ENCODE measurements around the gene NRP2. TPM values are rescaled to one million over a fixed set of nuclear protein-coding genes. Genes with fewer than 3 reads are reported as not detected.

NRP2 gene
- total RNA-seq, 4 donors from 2014 or later = 128 to 196 (median 176) TPM

- no peak overlapping the region for H3K4me3 ChIP-seq
- no peaks in the 10 kb centered on the region for H3K9me3 ChIP-seq
- 73 to 74% methylated on average over 20 of the region's 20 CpGs for WGBS, 2 donors
- no peak for DNase-seq (ENCODE audit: low spot score in 2 of 2)
- peaks cover 0 to 98% (median 61%) of the 10 kb centered on the region in 4 donors for H3K4me1 ChIP-seq
- peak overlapping the region in 2 of 4 donors; percentile 79 to 84 for H3K27ac ChIP-seq
- no peak for TF ChIP-seq EP300 (IDR thresholded peaks at IDR 0.05)
- peak in 2 of 5 experiments; percentile 15 to 23 for TF ChIP-seq CTCF (IDR thresholded peaks at IDR 0.05)
- TF ChIP-seq POLR2A (IDR thresholded peaks at IDR 0.05) = no peak
- H3K27me3 ChIP-seq = no peaks in the 10 kb centered on the region
- H3K36me3 ChIP-seq = peaks cover 0 to 25% (median 0%) of the 10 kb centered on the region in 3 donors
Observed at GRCh38 chr2:205715831-205716525, 33.7 kb downstream of the NRP2 start.

GRCh38 chr2:205717175-205717846, 35.0 kb downstream of the NRP2 start:
- no peaks in the 10 kb centered on the region for H3K9me3 ChIP-seq
- H3K27ac ChIP-seq = peak overlapping the region in 2 of 4 donors; percentile 62 to 84
- TF ChIP-seq POLR2A (IDR thresholded peaks at IDR 0.05) = no peak
- TF ChIP-seq CTCF (IDR thresholded peaks at IDR 0.05) = no peak
- no peak for TF ChIP-seq EP300 (IDR thresholded peaks at IDR 0.05)
- no peaks in the 10 kb centered on the region for H3K27me3 ChIP-seq
- H3K4me3 ChIP-seq = no peak overlapping the region
- 48 to 52% methylated on average over 10 of the region's 10 CpGs for WGBS, 2 donors
- H3K36me3 ChIP-seq = peaks cover 0 to 26% (median 0%) of the 10 kb centered on the region in 3 donors
- H3K4me1 ChIP-seq = peaks cover 0 to 99% (median 63%) of the 10 kb centered on the region in 4 donors
- DNase-seq (ENCODE audit: low spot score in 2 of 2) = no peak

GRCh38 chr2:205717999-205718398, 35.7 kb downstream of the NRP2 start:
- WGBS, 2 donors = 61 to 67% methylated on average over 3 of the region's 3 CpGs
- Histone ChIP-seq H3K4me1 (peaks cover 0 to 99% (median 65%) of the 10 kb centered on the region in 4 donors), H3K27ac (peak overlapping the region in 2 of 4 donors; percentile 15 to 49)

GRCh38 chr2:205719847-205720246, 37.5 kb downstream of the NRP2 start:
- Histone ChIP-seq H3K4me1 (peaks cover 0 to 94% (median 52%) of the 10 kb centered on the region in 4 donors), H3K4me3 (no peak overlapping the region), H3K27me3 (no peaks in the 10 kb centered on the region), H3K9me3 (no peaks in the 10 kb centered on the region), H3K27ac (peak overlapping the region in 2 of 4 donors; percentile 52 to 80), H3K36me3 (peaks cover 0 to 41% (median 0%) of the 10 kb centered on the region in 3 donors)
- DNase-seq (ENCODE audit: low spot score in 2 of 2) = no peak
- 47 to 63% methylated on average over 4 of the region's 4 CpGs for WGBS, 2 donors
- TF ChIP-seq CTCF (IDR thresholded peaks at IDR 0.05) = no peak
- no peak for TF ChIP-seq POLR2A (IDR thresholded peaks at IDR 0.05)
- TF ChIP-seq EP300 (IDR thresholded peaks at IDR 0.05) = no peak

More at GRCh38 chr2:205717999-205718398, 35.7 kb downstream of the NRP2 start:
- Histone ChIP-seq H3K36me3 (peaks cover 0 to 29% (median 0%) of the 10 kb centered on the region in 3 donors), H3K4me3 (no peak overlapping the region), H3K9me3 (no peaks in the 10 kb centered on the region), H3K27me3 (no peaks in the 10 kb centered on the region)
- DNase-seq (ENCODE audit: low spot score in 2 of 2) = no peak
- TF ChIP-seq POLR2A (IDR thresholded peaks at IDR 0.05) (no peak), EP300 (IDR thresholded peaks at IDR 0.05) (no peak), CTCF (IDR thresholded peaks at IDR 0.05) (no peak)

GRCh38 chr2:205720451-205720902, 38.2 kb downstream of the NRP2 start:
- no peak for DNase-seq (ENCODE audit: low spot score in 2 of 2)
- Histone ChIP-seq H3K9me3 (no peaks in the 10 kb centered on the region), H3K36me3 (peaks cover 0 to 47% (median 2%) of the 10 kb centered on the region in 3 donors), H3K27ac (peak overlapping the region in 2 of 4 donors; percentile 56 to 80), H3K27me3 (no peaks in the 10 kb centered on the region), H3K4me3 (no peak overlapping the region), H3K4me1 (peaks cover 0 to 92% (median 49%) of the 10 kb centered on the region in 4 donors)
- WGBS, 2 donors = 33 to 50% methylated on average over 6 to 7 of the region's 7 CpGs
- no peak for TF ChIP-seq POLR2A (IDR thresholded peaks at IDR 0.05)
- no peak for TF ChIP-seq EP300 (IDR thresholded peaks at IDR 0.05)
- no peak for TF ChIP-seq CTCF (IDR thresholded peaks at IDR 0.05)
